ENCODE measurements around the gene RABGGTB. TPM values are rescaled to one million over a fixed set of nuclear protein-coding genes. Genes with fewer than 3 reads are reported as not detected.

Gene RABGGTB
- total and polyA plus RNA-seq, 2 experiments from 2014 or later: 77.1 to 162 TPM

DNA sequence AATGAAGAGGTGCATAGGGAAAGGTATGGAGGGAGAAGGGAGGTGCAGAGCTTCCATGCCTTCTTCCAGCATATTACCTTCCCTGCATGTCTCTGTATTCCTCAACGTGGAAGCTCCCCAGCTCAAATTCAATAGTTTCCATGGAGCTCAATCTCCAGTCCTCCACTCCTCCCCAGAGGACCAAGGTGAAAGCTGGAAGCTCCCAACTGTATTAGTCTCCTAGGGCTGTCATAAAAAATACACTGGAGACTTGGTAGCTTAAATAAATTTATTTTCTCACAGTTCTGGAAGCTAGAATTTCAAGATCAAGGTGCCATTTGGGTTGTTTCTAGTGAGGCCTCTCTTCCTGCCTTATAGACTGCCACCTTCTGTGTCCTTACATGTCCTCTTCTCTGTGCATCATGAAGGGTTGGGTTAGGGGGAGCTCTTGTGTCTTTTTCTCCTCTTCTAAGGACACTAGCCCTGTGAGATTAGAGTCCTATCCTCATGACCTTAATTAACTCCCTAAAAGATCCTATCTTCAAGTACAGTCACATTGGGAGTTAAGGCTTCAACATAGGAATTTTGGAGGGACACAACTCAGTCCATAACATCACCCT lies 21.9 kb upstream of the RABGGTB start:
- Histone ChIP-seq H3K9me2 (ENCODE audit: insufficient read depth) (0 out of 2 replicates have a peak, but pooled peaks cover 1% of the 10 kb centered on the region), H3K27me3 (ENCODE audit: insufficient read depth) (no peaks in the 10 kb centered on the region), H2AFZ (no peak overlapping the region), H3K4me3 (no peak overlapping the region), H3K27ac (ENCODE audit: low read depth) (no peak overlapping the region), H3K36me3 (ENCODE audit: insufficient read depth) (no peaks in the 10 kb centered on the region), H3K4me1 (ENCODE audit: insufficient read depth) (peaks cover 4% of the 10 kb centered on the region; the same call in 1 of the 2 replicates), H3K79me2 (replicated peaks; ENCODE audit: insufficient read depth) (no peaks in the 10 kb centered on the region), H3K4me2 (no peak overlapping the region), H4K20me1 (replicated peaks; ENCODE audit: insufficient read depth) (0 out of 2 replicates have a peak, but pooled peaks cover 5% of the 10 kb centered on the region), H3F3A (replicated peaks; ENCODE audit: low read depth) (no peaks in the 10 kb centered on the region)
- Mint-ChIP-seq H3K4me1 (peaks cover 9% of the 10 kb centered on the region), H3K27me3 (ENCODE audit: insufficient read depth, low read depth, poor library complexity) (no peaks in the 10 kb centered on the region), H3K9me3 (0 out of 3 replicates have a peak, but pooled peaks cover 3% of the 10 kb centered on the region), H3K36me3 (ENCODE audit: low read depth) (peaks cover 8% of the 10 kb centered on the region), H3K27ac (no peak overlapping the region), H3K4me3 (no peak overlapping the region)
- TF ChIP-seq CTCF (conservative IDR thresholded peaks at IDR 0.05; ENCODE audit: low read depth in 2 of 2): peak in 1 of 2 experiments; percentile 19; a peak in 1 of 4 replicates
- TF ChIP-seq STAT1 (IDR thresholded peaks at IDR 0.05; ENCODE audit: unreplicated experiment): no peak
- no peak for ATAC-seq
- no peak for DNase-seq (ENCODE audit: low spot score)

- H3K4me2 ChIP-seq: no peak overlapping the region
- H3K4me3 Mint-ChIP-seq: no peak overlapping the region
- H3K27me3 Mint-ChIP-seq (ENCODE audit: insufficient read depth, low read depth, poor library complexity): no peaks in the 10 kb centered on the region
- no peak overlapping the region for H3K27ac ChIP-seq (ENCODE audit: low read depth)
- H3K36me3 Mint-ChIP-seq (ENCODE audit: low read depth): no peaks in the 10 kb centered on the region; the same call in 2 of the 3 replicates
- no peak for ATAC-seq
- H3F3A ChIP-seq (replicated peaks; ENCODE audit: low read depth): no peaks in the 10 kb centered on the region
- H2AFZ ChIP-seq: no peak overlapping the region
- peaks cover 4% of the 10 kb centered on the region; the same call in 1 of the 2 replicates for H3K4me1 ChIP-seq (ENCODE audit: insufficient read depth)
- no peaks in the 10 kb centered on the region for H3K79me2 ChIP-seq (replicated peaks; ENCODE audit: insufficient read depth)
- 0 out of 2 replicates have a peak, but pooled peaks cover 5% of the 10 kb centered on the region for H4K20me1 ChIP-seq (replicated peaks; ENCODE audit: insufficient read depth)
- H3K9me3 Mint-ChIP-seq: 0 out of 3 replicates have a peak, but pooled peaks cover 3% of the 10 kb centered on the region
- no peak for DNase-seq (ENCODE audit: low spot score)
- H3K4me1 Mint-ChIP-seq: peaks cover 9% of the 10 kb centered on the region
- H3K36me3 ChIP-seq (ENCODE audit: insufficient read depth): no peaks in the 10 kb centered on the region
- no peak overlapping the region for H3K4me3 ChIP-seq
- no peaks in the 10 kb centered on the region for H3K9me2 ChIP-seq (ENCODE audit: insufficient read depth)
- H3K27ac Mint-ChIP-seq: no peak overlapping the region
- H3K27me3 ChIP-seq (ENCODE audit: insufficient read depth): no peaks in the 10 kb centered on the region
- TF ChIP-seq POLR2AphosphoS5 (IDR thresholded peaks at IDR 0.05; ENCODE audit: low read depth) (no peak), REST (IDR thresholded peaks at IDR 0.05; ENCODE audit: unreplicated experiment) (no peak), EZH2phosphoT487 (IDR thresholded peaks at IDR 0.05; ENCODE audit: unreplicated experiment) (no peak), STAT1 (IDR thresholded peaks at IDR 0.05; ENCODE audit: unreplicated experiment) (no peak), ZNF114 (CRISPR knock-in tag; IDR thresholded peaks at IDR 0.05) (no peak), EZH2 (IDR thresholded peaks at IDR 0.05; ENCODE audit: low read depth, unreplicated experiment) (no peak)
- TF ChIP-seq, protein P1, sequence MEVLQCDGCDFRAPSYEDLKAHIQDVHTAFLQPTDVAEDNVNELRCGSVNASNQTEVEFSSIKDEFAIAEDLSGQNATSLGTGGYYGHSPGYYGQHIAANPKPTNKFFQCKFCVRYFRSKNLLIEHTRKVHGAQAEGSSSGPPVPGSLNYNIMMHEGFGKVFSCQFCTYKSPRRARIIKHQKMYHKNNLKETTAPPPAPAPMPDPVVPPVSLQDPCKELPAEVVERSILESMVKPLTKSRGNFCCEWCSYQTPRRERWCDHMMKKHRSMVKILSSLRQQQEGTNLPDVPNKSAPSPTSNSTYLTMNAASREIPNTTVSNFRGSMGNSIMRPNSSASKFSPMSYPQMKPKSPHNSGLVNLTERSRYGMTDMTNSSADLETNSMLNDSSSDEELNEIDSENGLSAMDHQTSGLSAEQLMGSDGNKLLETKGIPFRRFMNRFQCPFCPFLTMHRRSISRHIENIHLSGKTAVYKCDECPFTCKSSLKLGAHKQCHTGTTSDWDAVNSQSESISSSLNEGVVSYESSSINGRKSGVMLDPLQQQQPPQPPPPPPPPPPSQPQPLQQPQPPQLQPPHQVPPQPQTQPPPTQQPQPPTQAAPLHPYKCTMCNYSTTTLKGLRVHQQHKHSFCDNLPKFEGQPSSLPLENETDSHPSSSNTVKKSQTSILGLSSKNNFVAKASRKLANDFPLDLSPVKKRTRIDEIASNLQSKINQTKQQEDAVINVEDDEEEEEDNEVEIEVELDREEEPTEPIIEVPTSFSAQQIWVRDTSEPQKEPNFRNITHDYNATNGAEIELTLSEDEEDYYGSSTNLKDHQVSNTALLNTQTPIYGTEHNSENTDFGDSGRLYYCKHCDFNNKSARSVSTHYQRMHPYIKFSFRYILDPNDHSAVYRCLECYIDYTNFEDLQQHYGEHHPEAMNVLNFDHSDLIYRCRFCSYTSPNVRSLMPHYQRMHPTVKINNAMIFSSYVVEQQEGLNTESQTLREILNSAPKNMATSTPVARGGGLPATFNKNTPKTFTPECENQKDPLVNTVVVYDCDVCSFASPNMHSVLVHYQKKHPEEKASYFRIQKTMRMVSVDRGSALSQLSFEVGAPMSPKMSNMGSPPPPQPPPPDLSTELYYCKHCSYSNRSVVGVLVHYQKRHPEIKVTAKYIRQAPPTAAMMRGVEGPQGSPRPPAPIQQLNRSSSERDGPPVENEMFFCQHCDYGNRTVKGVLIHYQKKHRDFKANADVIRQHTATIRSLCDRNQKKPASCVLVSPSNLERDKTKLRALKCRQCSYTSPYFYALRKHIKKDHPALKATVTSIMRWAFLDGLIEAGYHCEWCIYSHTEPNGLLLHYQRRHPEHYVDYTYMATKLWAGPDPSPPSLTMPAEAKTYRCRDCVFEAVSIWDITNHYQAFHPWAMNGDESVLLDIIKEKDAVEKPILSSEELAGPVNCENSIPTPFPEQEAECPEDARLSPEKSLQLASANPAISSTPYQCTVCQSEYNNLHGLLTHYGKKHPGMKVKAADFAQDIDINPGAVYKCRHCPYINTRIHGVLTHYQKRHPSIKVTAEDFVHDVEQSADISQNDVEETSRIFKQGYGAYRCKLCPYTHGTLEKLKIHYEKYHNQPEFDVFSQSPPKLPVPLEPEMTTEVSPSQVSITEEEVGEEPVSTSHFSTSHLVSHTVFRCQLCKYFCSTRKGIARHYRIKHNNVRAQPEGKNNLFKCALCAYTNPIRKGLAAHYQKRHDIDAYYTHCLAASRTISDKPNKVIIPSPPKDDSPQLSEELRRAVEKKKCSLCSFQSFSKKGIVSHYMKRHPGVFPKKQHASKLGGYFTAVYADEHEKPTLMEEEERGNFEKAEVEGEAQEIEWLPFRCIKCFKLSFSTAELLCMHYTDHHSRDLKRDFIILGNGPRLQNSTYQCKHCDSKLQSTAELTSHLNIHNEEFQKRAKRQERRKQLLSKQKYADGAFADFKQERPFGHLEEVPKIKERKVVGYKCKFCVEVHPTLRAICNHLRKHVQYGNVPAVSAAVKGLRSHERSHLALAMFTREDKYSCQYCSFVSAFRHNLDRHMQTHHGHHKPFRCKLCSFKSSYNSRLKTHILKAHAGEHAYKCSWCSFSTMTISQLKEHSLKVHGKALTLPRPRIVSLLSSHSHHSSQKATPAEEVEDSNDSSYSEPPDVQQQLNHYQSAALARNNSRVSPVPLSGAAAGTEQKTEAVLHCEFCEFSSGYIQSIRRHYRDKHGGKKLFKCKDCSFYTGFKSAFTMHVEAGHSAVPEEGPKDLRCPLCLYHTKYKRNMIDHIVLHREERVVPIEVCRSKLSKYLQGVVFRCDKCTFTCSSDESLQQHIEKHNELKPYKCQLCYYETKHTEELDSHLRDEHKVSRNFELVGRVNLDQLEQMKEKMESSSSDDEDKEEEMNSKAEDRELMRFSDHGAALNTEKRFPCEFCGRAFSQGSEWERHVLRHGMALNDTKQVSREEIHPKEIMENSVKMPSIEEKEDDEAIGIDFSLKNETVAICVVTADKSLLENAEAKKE (CRISPR knock-in tag; IDR thresholded peaks at IDR 0.05): no peak
These were observed 20.2 kb upstream of the RABGGTB start for GRCh38 chr1:75765697-75766355.

Measured in GM23338 (cell line).